Cardiac muscle cell (in vitro differentiated cells and primary cell): Measurements from ENCODE around the gene PTPRC. TPM values are rescaled to one million over a fixed set of nuclear protein-coding genes. Genes with fewer than 3 reads are reported as not detected.

Experiments
- DNase-seq, 2 donors: peaks; one replicate each; pipeline versions ENCODE4 v3.0.0 to v3.0.0-alpha.2; 2010 to 2017; ENCODE audit warnings: low read depth in 1 of 2, low spot score in 1 of 2
- H3K27ac ChIP-seq: fragments of 200-600 bp; sonication (generic); 2 replicates; pipeline ENCODE4 v1.5.1; 2016
- H3K27me3 ChIP-seq: fragments of 200-600 bp; sonication (generic); 2 replicates; pipeline ENCODE4 v1.6.0; 2016; ENCODE audit warnings: control low read depth
- H3K36me3 ChIP-seq: fragments of 200-600 bp; sonication (generic); 2 replicates; pipeline ENCODE4 v1.5.1; 2016; ENCODE audit warnings: control low read depth
- H3K4me1 ChIP-seq: fragments of 200-600 bp; sonication (generic); 2 replicates; pipeline ENCODE4 v1.8.1; 2017; ENCODE audit warnings: low read depth, mild to moderate bottlenecking, mixed run types
- H3K4me3 ChIP-seq: fragments of 200-600 bp; sonication (generic); 2 replicates; pipeline ENCODE4 v1.5.1; 2016; ENCODE audit warnings: mild to moderate bottlenecking
- H3K9me3 ChIP-seq: fragments of 200-600 bp; sonication (generic); 2 replicates; pipeline ENCODE4 v1.5.1; 2017; ENCODE audit warnings: low read depth, mild to moderate bottlenecking, control low read depth
- polyA plus RNA-seq: library from polyadenylated mRNA; unstranded; fragments of >200 nt; fragmentation: Nextera tagmentation; extraction: Ambion mirVana; gene quantifications from 2 replicates; pipeline ENCODE4 v1.2.1, GENCODE V29; 2016
- total RNA-seq: library from RNA; depleted of rRNA; stranded (reverse); fragments of >200 nt; gene quantifications from 2 replicates; pipeline ENCODE4 v1.2.3, GENCODE V29; 2016
- TF ChIP-seq, protein P1 (sequence below): IDR thresholded peaks from 2 replicates; pipeline ENCODE4 v1.5.1; 2012; ENCODE audit warnings: low read depth, mild to moderate bottlenecking, low read length

PTPRC gene, protein sequence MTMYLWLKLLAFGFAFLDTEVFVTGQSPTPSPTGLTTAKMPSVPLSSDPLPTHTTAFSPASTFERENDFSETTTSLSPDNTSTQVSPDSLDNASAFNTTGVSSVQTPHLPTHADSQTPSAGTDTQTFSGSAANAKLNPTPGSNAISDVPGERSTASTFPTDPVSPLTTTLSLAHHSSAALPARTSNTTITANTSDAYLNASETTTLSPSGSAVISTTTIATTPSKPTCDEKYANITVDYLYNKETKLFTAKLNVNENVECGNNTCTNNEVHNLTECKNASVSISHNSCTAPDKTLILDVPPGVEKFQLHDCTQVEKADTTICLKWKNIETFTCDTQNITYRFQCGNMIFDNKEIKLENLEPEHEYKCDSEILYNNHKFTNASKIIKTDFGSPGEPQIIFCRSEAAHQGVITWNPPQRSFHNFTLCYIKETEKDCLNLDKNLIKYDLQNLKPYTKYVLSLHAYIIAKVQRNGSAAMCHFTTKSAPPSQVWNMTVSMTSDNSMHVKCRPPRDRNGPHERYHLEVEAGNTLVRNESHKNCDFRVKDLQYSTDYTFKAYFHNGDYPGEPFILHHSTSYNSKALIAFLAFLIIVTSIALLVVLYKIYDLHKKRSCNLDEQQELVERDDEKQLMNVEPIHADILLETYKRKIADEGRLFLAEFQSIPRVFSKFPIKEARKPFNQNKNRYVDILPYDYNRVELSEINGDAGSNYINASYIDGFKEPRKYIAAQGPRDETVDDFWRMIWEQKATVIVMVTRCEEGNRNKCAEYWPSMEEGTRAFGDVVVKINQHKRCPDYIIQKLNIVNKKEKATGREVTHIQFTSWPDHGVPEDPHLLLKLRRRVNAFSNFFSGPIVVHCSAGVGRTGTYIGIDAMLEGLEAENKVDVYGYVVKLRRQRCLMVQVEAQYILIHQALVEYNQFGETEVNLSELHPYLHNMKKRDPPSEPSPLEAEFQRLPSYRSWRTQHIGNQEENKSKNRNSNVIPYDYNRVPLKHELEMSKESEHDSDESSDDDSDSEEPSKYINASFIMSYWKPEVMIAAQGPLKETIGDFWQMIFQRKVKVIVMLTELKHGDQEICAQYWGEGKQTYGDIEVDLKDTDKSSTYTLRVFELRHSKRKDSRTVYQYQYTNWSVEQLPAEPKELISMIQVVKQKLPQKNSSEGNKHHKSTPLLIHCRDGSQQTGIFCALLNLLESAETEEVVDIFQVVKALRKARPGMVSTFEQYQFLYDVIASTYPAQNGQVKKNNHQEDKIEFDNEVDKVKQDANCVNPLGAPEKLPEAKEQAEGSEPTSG (N-terminal part only)
- total RNA-seq: not detected in 2 replicates
- polyA plus RNA-seq: 0.07 TPM in 1 of 2 replicates, not detected in the other

DNA sequence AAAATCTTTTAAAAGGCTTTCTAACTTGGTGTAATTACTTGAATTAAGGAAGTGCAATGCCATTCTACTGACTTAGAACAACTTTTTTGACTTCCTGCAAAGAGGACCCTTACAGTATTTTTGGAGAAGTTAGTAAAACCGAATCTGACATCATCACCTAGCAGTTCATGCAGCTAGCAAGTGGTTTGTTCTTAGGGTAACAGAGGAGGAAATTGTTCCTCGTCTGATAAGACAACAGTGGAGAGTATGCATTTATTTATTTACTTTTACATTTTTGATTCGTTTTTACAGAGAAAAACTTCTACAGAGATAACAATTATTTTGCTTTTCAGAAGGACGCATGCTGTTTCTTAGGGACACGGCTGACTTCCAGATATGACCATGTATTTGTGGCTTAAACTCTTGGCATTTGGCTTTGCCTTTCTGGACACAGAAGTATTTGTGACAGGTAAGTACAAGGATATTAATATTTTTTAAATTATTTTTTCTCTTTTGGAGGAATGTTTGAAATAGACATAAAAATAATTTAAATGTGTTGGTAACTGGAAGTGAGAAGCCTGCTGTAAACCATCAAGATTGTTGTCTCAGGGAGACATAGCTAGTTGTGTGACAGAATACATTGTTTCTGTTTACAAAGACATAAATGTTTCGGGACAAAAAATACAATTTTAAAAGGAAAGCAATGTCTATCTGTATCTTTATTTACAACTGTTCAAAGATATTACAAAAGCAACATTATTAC, at the start of gene PTPRC:
PTPRC (plus strand) TSS at position 147 of the 742 bp plus-strand sequence; CDS start at position 376, 229 bp downstream.
- Histone ChIP-seq H3K9me3 (no peaks in the 10 kb centered on the region), H3K27me3 (no peaks in the 10 kb centered on the region), H3K27ac (no peak within 1 kb of the TSS), H3K4me1 (no peaks in the 10 kb centered on the region), H3K36me3 (no peaks in the 10 kb centered on the region), H3K4me3 (no peak within 1 kb of the TSS)
- DNase-seq: no peak
- TF ChIP-seq, protein P1, sequence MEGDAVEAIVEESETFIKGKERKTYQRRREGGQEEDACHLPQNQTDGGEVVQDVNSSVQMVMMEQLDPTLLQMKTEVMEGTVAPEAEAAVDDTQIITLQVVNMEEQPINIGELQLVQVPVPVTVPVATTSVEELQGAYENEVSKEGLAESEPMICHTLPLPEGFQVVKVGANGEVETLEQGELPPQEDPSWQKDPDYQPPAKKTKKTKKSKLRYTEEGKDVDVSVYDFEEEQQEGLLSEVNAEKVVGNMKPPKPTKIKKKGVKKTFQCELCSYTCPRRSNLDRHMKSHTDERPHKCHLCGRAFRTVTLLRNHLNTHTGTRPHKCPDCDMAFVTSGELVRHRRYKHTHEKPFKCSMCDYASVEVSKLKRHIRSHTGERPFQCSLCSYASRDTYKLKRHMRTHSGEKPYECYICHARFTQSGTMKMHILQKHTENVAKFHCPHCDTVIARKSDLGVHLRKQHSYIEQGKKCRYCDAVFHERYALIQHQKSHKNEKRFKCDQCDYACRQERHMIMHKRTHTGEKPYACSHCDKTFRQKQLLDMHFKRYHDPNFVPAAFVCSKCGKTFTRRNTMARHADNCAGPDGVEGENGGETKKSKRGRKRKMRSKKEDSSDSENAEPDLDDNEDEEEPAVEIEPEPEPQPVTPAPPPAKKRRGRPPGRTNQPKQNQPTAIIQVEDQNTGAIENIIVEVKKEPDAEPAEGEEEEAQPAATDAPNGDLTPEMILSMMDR: no peak

DNA sequence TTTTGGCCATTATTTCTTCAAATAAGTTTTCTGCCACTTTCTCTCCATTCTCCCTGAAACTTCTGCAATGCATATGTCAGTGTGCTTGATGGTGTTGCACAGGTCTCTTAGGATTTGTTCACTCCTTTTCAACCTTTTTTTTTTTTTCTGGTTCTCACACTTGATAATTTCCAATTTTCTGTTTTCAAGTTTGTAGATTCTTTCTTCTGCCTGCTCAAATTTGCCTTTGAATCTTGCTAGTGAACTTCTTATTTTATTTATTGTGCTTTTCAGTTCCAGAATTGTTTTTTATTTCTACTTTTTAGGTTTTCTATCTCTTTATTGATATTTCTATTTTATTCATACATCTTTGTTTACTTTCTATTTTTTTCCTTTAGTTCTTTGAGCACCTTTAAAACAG, 48.4 kb upstream of the PTPRC start:
- Histone ChIP-seq H3K36me3 (no peaks in the 10 kb centered on the region), H3K27ac (no peak overlapping the region), H3K27me3 (no peaks in the 10 kb centered on the region), H3K4me3 (no peak overlapping the region), H3K9me3 (no peaks in the 10 kb centered on the region), H3K4me1 (no peaks in the 10 kb centered on the region)
- DNase-seq: no peak
- TF ChIP-seq, protein P1: no peak

DNA sequence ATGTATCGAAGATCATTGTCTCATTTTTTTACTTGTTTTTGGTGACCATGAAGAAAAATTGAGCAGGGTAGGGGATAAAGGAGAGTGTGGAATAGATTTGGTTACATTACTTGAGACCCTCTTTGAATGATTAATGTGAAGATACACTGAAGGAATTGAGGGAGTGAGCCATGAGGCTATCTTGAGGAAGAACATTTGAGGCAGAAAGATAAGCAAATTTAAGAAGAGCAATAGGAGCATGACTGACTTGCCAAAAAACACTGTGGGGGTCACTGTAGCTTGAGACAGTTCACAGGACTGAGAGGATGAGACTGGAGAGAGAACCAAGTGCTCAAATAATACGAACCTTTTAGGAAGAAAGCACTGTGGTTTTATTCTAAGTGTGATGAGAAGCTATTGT, 43.1 kb upstream of the PTPRC start:
- Histone ChIP-seq H3K9me3 (no peaks in the 10 kb centered on the region), H3K4me3 (no peak overlapping the region), H3K27ac (no peak overlapping the region), H3K4me1 (no peaks in the 10 kb centered on the region), H3K36me3 (no peaks in the 10 kb centered on the region), H3K27me3 (no peaks in the 10 kb centered on the region)
- DNase-seq: no peak
- TF ChIP-seq, protein P1: no peak

DNA sequence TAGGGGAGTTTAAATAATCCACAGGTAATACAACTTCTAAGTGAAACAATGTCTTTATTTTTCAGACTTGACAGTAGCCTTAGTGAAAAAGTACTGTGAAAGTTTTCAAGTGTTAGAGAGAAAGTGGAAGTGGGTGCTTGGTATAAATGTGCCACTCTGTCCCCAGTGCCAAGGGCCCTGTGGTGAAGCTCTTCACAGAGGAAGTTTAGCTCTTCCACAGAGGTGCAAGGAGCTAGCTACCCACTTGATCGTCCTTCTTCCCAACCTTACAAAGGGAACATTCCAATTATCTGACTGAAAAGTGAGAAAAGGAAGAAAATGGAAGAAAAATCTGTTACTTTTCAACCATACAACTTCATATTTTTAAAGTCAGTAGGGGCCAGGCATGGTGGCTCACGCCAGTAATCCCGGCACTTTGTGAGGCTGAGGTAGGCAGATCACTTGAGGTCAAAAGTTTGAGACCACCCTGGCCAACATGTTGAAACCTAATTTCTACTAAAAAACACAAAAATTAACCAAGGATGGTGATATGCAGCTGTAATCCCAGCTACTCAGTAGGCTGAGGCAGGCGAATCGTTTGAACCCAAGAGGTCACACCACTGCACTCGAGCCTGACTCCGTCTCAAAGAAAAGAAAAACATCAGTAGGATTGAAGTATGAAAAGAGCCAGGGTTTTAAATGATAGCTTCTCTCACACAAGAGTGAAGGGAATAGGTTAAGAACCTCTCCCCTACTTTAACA, 41.0 kb upstream of the PTPRC start:
- Histone ChIP-seq H3K36me3 (no peaks in the 10 kb centered on the region), H3K27me3 (no peaks in the 10 kb centered on the region), H3K9me3 (no peaks in the 10 kb centered on the region), H3K27ac (no peak overlapping the region), H3K4me3 (no peak overlapping the region), H3K4me1 (no peaks in the 10 kb centered on the region)
- no peak for DNase-seq
- TF ChIP-seq, protein P1: no peak
